Skeletal muscle tissue (tissue), 4 donors: ENCODE measurements around the gene CD48. TPM values are rescaled to one million over a fixed set of nuclear protein-coding genes. Genes with fewer than 3 reads are reported as not detected.

Experiments used
- H3K27ac ChIP-seq: one replicate; pipeline ENCODE4 v1.7.0; 2013; ENCODE audit warnings: mild to moderate bottlenecking, low read depth, low read length, inconsistent platforms
- H3K27me3 ChIP-seq, 3 donors: one replicate each; pipeline ENCODE4 v1.7.0; 2013; ENCODE audit warnings: low read length in 3 of 3; ENCODE audit not compliant: control insufficient read depth in 3 of 3, insufficient read depth in 3 of 3
- H3K36me3 ChIP-seq, 3 donors: one replicate each; pipeline ENCODE4 v1.7.0; 2013; ENCODE audit warnings: low read length in 3 of 3; ENCODE audit not compliant: control insufficient read depth in 3 of 3, insufficient read depth in 3 of 3
- H3K4me1 ChIP-seq, 3 donors: one replicate each; pipeline ENCODE4 v1.7.0; 2013; ENCODE audit warnings: low read length in 3 of 3, mild to moderate bottlenecking in 3 of 3; ENCODE audit not compliant: control insufficient read depth in 3 of 3, insufficient read depth in 3 of 3
- H3K4me3 ChIP-seq, 3 donors: one replicate each; pipeline ENCODE4 v1.7.0; 2013; ENCODE audit warnings: low read length in 3 of 3
- H3K9ac ChIP-seq, 3 donors: one replicate each; pipeline ENCODE4 v1.7.0; 2013; ENCODE audit warnings: low read length in 3 of 3, mild to moderate bottlenecking in 3 of 3, moderate library complexity in 2 of 3, low read depth in 1 of 3
- H3K9me3 ChIP-seq, 3 donors: one replicate each; pipeline ENCODE4 v1.7.0; 2013; ENCODE audit warnings: low read length in 3 of 3; ENCODE audit not compliant: control insufficient read depth in 3 of 3
- total RNA-seq: library from RNA; depleted of rRNA; stranded (reverse); fragments of >200 nt; gene quantifications from one replicate; pipeline ENCODE4 v1.2.3, GENCODE V29; 2014
- donor health status: Osteomylitis.

CD48 gene
- total RNA-seq, 1 donor from 2014 or later = 5.2 TPM

GRCh38 chr1:160681066-160681890 lies 30.3 kb downstream of the CD48 start:
- no peaks in the 10 kb centered on the region for H3K36me3 ChIP-seq
- no peaks in the 10 kb centered on the region for H3K4me1 ChIP-seq
- H3K9ac ChIP-seq = no peak overlapping the region
- H3K27me3 ChIP-seq = peaks cover 0 to 21% (median 15%) of the 10 kb centered on the region in 3 donors
- H3K9me3 ChIP-seq = no peaks in the 10 kb centered on the region
- no peak overlapping the region for H3K27ac ChIP-seq
- no peak overlapping the region for H3K4me3 ChIP-seq

DNA sequence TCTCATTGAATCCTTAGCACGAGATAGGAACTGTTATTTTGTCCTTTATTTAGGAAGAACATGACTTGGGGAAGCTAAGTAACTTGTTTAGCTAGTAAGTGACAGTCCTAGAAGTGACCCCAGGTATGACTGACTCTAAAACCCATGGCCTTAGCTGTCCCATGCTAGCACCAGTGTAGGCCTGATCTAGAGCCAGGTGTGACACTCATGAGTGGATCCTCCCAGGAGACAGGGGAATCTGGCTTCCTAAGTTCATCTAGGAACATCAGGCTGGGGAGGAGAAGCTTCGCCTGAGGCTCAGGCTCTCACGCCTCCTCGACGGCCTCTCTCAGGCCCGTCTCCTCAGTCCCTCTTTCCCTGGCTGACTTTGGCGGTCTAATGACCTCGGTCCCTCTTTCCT lies 31.2 kb downstream of the CD48 start:
- H3K4me1 ChIP-seq = no peaks in the 10 kb centered on the region
- no peaks in the 10 kb centered on the region for H3K36me3 ChIP-seq
- no peak overlapping the region for H3K4me3 ChIP-seq
- H3K27me3 ChIP-seq = peaks cover 0 to 22% (median 15%) of the 10 kb centered on the region in 3 donors
- H3K27ac ChIP-seq = no peak overlapping the region
- H3K9ac ChIP-seq = no peak overlapping the region
- H3K9me3 ChIP-seq = no peaks in the 10 kb centered on the region

- H3K27ac ChIP-seq = no peak overlapping the region
- no peak overlapping the region for H3K4me3 ChIP-seq
- H3K4me1 ChIP-seq = no peaks in the 10 kb centered on the region
- no peaks in the 10 kb centered on the region for H3K36me3 ChIP-seq
- peaks cover 0 to 25% (median 15%) of the 10 kb centered on the region in 3 donors for H3K27me3 ChIP-seq
- no peak overlapping the region for H3K9ac ChIP-seq
- H3K9me3 ChIP-seq = no peaks in the 10 kb centered on the region
Observed at GRCh38 chr1:160679893-160680292, 31.7 kb downstream of the CD48 start.

GRCh38 chr1:160676869-160677597 lies 34.6 kb downstream of the CD48 start:
- Histone ChIP-seq H3K4me3 (no peak overlapping the region), H3K27me3 (peaks cover 0 to 34% (median 15%) of the 10 kb centered on the region in 3 donors), H3K9me3 (no peaks in the 10 kb centered on the region), H3K27ac (no peak overlapping the region), H3K36me3 (no peaks in the 10 kb centered on the region), H3K4me1 (no peaks in the 10 kb centered on the region), H3K9ac (no peak overlapping the region)

DNA sequence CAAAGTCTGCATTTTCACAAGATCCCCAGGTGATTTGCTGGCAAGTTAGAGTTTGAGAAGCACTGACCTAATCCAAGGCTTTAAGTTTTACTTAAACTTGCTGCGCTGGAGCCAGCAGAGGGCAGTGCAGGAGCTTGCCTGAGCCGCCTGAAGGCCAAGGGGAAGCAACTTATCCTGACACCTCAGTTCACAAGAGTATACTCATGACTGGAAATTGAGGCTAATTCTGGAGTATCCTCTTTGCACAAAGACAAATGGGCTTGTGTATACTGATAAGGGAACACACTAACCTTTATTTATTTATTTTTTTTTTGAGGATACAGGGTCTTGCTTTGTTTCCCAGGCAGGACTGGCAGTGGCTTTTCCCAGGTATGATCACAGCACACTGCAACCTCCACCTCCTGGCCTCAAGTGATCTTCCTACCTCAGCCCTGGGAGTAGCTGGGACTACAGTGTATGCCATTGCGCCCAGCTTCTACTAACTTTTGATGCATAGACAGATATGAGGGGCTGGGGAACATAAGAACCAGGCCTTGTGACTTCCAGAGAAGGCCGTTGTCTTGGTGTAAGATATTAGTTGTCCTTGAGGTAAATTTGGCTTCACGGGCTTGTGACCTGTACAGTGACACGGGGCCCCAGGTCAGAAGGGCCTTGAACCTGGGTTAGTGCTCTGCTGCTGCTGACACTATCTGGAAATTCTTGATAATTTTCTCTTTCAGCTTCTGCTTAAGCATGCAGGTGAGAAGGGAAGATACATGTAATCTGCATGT lies 35.8 kb downstream of the CD48 start:
- no peak overlapping the region for H3K9ac ChIP-seq
- H3K9me3 ChIP-seq = no peaks in the 10 kb centered on the region
- no peak overlapping the region for H3K27ac ChIP-seq
- no peak overlapping the region for H3K4me3 ChIP-seq
- no peaks in the 10 kb centered on the region for H3K36me3 ChIP-seq
- peaks cover 0 to 28% (median 7%) of the 10 kb centered on the region in 3 donors for H3K27me3 ChIP-seq
- no peaks in the 10 kb centered on the region for H3K4me1 ChIP-seq

GRCh38 chr1:160674415-160674814 lies 37.2 kb downstream of the CD48 start:
- H3K27me3 ChIP-seq = peaks cover 0 to 28% (median 7%) of the 10 kb centered on the region in 3 donors
- no peaks in the 10 kb centered on the region for H3K36me3 ChIP-seq
- H3K4me1 ChIP-seq = no peaks in the 10 kb centered on the region
- H3K9ac ChIP-seq = no peak overlapping the region
- H3K4me3 ChIP-seq = no peak overlapping the region
- H3K9me3 ChIP-seq = no peaks in the 10 kb centered on the region
- H3K27ac ChIP-seq = no peak overlapping the region

- Histone ChIP-seq H3K4me3 (no peak overlapping the region), H3K9ac (no peak overlapping the region), H3K27ac (no peak overlapping the region), H3K4me1 (no peaks in the 10 kb centered on the region), H3K9me3 (no peaks in the 10 kb centered on the region), H3K27me3 (peaks cover 0 to 25% (median 6%) of the 10 kb centered on the region in 3 donors), H3K36me3 (no peaks in the 10 kb centered on the region)
Observed at GRCh38 chr1:160672789-160673695, 38.6 kb downstream of the CD48 start.

- no peak overlapping the region for H3K9ac ChIP-seq
- no peaks in the 10 kb centered on the region for H3K9me3 ChIP-seq
- H3K27me3 ChIP-seq = peaks cover 0 to 14% (median 0%) of the 10 kb centered on the region in 3 donors
- no peak overlapping the region for H3K27ac ChIP-seq
- H3K4me1 ChIP-seq = no peaks in the 10 kb centered on the region
- H3K4me3 ChIP-seq = no peak overlapping the region
- H3K36me3 ChIP-seq = no peaks in the 10 kb centered on the region
Observed at GRCh38 chr1:160671603-160672517, 39.8 kb downstream of the CD48 start.
